Stomach smooth muscle (tissue), 2 donors: ENCODE measurements around the gene FAM193B.
"Not testable (repeated sequence)": the region's sequence is repeated elsewhere in the genome, so short reads cannot be mapped to it uniquely, and the experiment has no call there.

Experiments
- H3K27ac ChIP-seq: one replicate; pipeline ENCODE4 v1.7.0; 2013; ENCODE audit warnings: mild to moderate bottlenecking, low read length, inconsistent platforms
- H3K27me3 ChIP-seq, 2 donors: one replicate each; pipeline ENCODE4 v1.7.0; 2013; ENCODE audit warnings: low read length in 2 of 2; ENCODE audit not compliant: insufficient read depth in 2 of 2, control insufficient read depth in 1 of 2
- H3K36me3 ChIP-seq, 2 donors: one replicate each; pipeline ENCODE4 v1.7.0; 2013; ENCODE audit warnings: low read length in 2 of 2; ENCODE audit not compliant: control insufficient read depth in 2 of 2, insufficient read depth in 2 of 2
- H3K4me1 ChIP-seq: one replicate; pipeline ENCODE4 v1.7.0; 2013; ENCODE audit warnings: low read length; ENCODE audit not compliant: control insufficient read depth, insufficient read depth
- H3K4me3 ChIP-seq, 2 donors: one replicate each; pipeline ENCODE4 v1.7.0; 2013; ENCODE audit warnings: low read length in 2 of 2
- H3K9ac ChIP-seq, 2 donors: one replicate each; pipeline ENCODE4 v1.7.0; 2013; ENCODE audit warnings: low read length in 2 of 2, mild to moderate bottlenecking in 1 of 2
- H3K9me3 ChIP-seq, 2 donors: one replicate each; pipeline ENCODE4 v1.7.0; 2013; ENCODE audit warnings: low read length in 2 of 2; ENCODE audit not compliant: control insufficient read depth in 2 of 2
- donor health status: healthy.
- donor health status: Pancreatic carcinoma.

The FAM193B gene

DNA sequence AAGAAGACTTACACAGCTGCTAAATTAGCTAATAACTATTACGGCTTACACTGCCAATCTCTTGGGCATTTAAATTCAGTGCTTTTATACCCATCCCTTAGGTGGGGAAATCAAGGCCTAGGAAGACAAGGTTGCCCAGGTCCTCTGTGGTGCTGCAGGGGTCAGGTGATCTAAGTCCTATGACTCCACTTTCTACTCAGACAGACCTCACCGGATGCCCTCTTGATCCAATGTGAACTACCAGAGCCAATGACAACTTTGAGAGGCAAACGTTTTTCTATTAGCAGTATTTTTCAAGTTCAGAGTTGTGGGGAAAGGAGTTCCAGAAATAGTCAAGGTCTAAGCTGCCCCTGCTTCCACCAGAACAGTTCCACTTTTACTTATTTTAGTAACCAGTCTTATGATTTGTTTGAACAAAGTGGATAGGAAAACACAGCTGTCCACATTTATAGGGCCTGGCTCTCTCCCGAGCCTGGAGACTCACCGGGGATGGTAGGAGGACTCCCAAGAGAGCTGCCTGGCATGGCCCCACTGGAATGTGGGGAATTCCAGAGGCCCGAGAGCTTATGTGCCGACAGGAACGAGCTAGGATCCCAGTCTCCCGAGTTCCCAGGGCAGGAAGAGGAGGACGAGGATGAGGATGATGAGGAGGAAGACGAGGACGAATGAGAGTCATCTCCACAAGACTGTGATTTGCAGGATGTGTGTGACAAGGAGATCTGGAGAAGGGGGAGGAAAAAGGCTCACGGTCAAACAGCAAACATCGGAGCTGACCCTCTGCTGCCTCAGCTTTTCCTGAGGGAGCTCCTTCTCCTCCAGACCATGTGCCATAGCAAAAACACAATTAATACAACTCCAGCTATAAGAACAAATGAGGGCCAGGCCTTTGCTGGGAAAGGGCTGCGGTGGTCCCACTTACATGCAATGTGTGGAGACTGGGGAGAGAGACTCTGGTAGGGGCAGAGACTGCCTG lies 16.7 kb downstream of the FAM193B start:
- Histone ChIP-seq H3K27ac (peak overlapping the region; percentile 75), H3K9ac (peak overlapping the region; percentile 29 to 51), H3K27me3 (no peaks in the 10 kb centered on the region), H3K9me3 (no peaks in the 10 kb centered on the region), H3K4me1 (peaks cover 45% of the 10 kb centered on the region), H3K36me3 (peaks cover 12 to 26% of the 10 kb centered on the region in 2 donors), H3K4me3 (peak overlapping the region in 1 of 2 donors; percentile 35)

DNA sequence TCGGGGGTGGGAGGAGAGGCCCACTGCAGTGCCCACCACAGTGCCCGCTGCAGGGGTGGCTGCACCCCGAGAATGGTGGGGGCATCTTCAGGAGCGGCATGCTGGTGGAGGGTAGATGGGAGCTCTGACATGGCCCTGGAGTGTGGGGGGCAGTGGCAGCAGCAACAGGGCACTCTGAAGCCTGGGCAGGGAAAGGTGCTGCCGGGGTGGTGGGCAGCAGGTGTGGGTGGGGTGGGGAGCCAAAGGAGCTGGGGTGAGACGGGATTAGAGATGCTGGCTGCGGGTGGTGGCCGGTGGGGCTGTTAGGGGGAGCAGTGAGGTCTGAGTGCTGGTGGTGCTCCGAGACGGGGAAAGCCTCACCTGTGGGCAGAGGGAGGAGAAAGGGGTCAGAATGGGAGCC lies 18.0 kb downstream of the FAM193B start:
- peak overlapping the region; percentile 75 for H3K27ac ChIP-seq

DNA sequence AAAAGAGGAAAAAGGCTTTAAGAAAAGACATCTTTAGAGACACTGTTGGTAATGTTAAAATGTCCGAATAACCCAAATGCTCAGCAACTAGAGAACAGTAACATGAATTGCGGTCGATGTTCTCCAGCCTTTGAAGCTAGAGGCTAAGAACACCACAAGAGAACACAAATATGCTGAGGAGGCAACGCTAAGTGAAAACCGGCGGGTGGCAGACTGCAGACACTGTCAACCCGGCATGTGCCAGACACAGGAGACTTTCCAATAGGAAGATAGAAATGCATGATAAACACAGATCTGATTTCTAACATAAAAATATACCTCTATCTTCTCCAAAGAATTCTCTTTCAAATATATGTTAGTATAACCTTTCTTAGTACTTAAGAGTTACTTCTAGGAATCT lies 19.2 kb downstream of the FAM193B start:
- H3K36me3 ChIP-seq: peaks cover 30 to 41% of the 10 kb centered on the region in 2 donors
- H3K4me3 ChIP-seq: no peak overlapping the region
- H3K9me3 ChIP-seq: no peaks in the 10 kb centered on the region

More for the DNA sequence above, 18.0 kb downstream of the FAM193B start:
- H3K4me3 ChIP-seq: no peak overlapping the region
- H3K27me3 ChIP-seq: no peaks in the 10 kb centered on the region
- H3K36me3 ChIP-seq: peaks cover 21 to 34% of the 10 kb centered on the region in 2 donors
- no peaks in the 10 kb centered on the region for H3K9me3 ChIP-seq
- H3K9ac ChIP-seq: no peak overlapping the region
- peaks cover 45% of the 10 kb centered on the region for H3K4me1 ChIP-seq

DNA sequence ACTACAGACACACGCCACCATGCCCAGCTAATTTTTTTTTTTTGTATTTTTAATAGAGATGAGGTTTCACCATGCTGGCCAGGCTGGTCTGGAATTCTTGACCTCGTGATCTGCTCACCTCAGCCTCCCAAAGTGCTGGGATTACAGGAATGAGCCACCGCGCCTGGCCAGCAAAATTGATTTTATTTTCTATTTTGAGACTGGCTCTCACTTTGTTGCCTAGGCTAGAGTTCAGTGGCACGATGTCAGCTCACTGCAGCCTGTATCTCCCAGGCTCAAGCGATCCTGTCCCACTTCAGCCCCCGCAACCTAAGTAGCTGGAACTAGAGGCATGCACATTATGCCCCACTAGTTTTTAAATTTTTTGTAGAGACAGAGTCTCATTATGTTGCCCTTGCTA lies 19.9 kb downstream of the FAM193B start:
- H3K27ac ChIP-seq, H3K4me3 ChIP-seq, H3K27me3 ChIP-seq, H3K9ac ChIP-seq, H3K9me3 ChIP-seq: not testable (repeated sequence)
- Histone ChIP-seq H3K4me1 (peaks cover 34% of the 10 kb centered on the region), H3K36me3 (peaks cover 37 to 47% of the 10 kb centered on the region in 2 donors)

More for the DNA sequence above, 19.2 kb downstream of the FAM193B start:
- H3K27me3 ChIP-seq: no peaks in the 10 kb centered on the region
- H3K9ac ChIP-seq: no peak overlapping the region
- H3K4me1 ChIP-seq: peaks cover 40% of the 10 kb centered on the region
- H3K27ac ChIP-seq: no peak overlapping the region

DNA sequence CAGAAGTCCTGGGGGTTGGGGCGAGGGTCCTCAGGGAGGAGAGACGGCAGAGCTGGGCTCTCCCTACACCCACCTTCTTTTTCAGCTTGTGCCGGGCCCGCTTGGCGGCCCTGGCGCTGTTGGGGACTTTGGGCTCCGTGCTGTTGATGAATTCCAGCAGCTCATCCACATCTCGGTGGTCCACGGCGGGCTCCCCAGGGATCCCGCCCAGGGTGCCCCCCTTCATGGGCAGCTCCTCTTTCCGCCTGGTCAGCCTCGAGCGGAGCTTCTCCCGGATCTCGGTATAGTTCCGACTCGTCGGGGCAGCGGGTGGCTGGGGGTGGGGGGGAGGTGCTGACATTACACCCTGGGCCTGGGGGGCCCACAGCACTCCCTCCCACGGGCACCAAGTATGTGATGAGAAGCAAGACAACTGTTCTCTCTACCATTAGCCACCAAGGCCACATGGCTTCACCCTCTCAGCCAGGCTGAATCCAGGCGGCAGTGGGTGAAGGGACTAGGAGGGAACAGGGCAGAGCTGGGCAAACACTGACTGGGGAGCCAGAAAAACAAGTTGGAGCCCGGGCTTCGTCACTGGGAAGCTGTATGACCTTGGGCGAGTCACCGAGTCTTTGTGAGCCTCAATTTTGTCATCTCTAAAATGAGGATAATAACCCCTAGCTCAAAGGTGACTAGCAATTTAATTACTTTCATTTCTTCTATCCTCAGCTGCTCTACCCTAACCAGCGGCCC lies 23.0 kb downstream of the FAM193B start:
- H3K4me3 ChIP-seq: no peak overlapping the region
- H3K27me3 ChIP-seq: no peaks in the 10 kb centered on the region
- H3K27ac ChIP-seq: no peak overlapping the region
- H3K4me1 ChIP-seq: peaks cover 3% of the 10 kb centered on the region
- H3K9me3 ChIP-seq: no peaks in the 10 kb centered on the region
- peaks cover 55 to 59% of the 10 kb centered on the region in 2 donors for H3K36me3 ChIP-seq
- H3K9ac ChIP-seq: no peak overlapping the region

DNA sequence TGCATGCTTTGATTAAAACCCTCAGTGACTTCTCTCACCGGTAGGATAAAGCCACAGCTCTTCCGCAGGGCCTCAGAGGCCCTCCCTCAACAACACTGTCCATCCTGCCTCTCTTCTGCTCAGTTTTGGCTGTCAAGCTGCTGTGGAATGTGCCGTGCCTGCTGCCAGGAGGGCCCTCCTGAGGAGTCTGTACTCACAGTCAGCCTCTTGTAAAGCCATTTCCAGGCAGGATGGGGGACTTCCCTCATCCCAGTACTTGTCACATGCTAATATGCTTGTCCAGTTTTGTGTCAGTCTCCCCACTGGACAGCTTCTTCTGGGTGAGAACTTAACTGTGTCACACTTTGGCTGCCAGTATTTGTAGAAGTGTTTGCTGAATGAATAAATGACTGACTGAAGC lies 23.7 kb downstream of the FAM193B start:
- no peaks in the 10 kb centered on the region for H3K9me3 ChIP-seq
- no peak overlapping the region for H3K4me3 ChIP-seq
- peaks cover 1% of the 10 kb centered on the region for H3K4me1 ChIP-seq
- peak overlapping the region in 1 of 2 donors; percentile 42 for H3K9ac ChIP-seq
- H3K27me3 ChIP-seq: no peaks in the 10 kb centered on the region
- H3K27ac ChIP-seq: no peak overlapping the region
- H3K36me3 ChIP-seq: peaks cover 58 to 67% of the 10 kb centered on the region in 2 donors

DNA sequence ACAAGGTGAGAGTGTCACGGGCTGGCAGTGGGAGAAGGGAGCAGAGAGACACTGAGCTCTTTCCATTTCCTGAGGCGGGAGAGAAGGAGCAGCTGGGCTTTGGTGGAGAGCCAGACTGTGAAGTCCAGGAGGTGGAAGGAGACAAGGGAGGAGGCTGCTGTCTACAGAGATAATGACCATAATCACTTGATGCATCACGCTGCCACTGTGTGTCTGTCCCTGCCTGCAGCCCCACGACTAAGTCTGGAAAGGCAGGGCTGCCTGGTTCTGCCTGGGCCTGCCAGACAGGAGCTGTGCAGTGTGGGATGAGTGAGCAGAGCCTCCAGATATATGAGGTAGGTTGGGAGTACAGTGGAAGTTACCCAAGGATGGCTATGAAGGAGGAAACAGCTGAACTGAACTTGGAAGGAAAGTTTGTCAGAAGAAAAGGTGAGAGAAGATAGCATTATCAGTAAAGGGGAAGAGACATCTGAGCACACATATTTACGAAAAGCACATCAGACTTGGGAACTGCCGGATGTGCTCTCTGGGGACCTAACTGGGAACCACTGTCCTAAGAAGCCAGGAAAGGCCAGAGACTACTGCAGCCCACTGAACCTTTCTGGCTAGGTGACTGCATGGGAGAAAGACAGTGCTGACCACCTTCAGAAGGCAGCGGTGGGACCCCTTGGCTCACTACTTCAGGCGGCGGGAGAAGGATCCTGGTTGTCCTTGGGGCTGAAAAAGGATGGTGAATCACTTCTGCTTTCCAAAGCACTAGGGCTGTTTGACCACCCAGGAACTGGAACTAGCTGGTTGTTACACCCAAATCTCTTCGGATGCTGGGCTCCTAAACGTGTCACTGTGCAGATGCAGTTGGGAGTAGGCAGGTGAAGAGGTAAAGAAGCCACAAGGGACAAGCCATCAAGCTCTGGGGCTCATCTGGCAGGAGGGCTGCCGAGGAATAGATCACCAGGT lies 24.8 kb downstream of the FAM193B start:
- Histone ChIP-seq H3K4me3 (no peak overlapping the region), H3K9ac (no peak overlapping the region), H3K9me3 (no peaks in the 10 kb centered on the region), H3K36me3 (peaks cover 64 to 75% of the 10 kb centered on the region in 2 donors), H3K27ac (no peak overlapping the region), H3K27me3 (no peaks in the 10 kb centered on the region), H3K4me1 (peaks cover 11% of the 10 kb centered on the region)

DNA sequence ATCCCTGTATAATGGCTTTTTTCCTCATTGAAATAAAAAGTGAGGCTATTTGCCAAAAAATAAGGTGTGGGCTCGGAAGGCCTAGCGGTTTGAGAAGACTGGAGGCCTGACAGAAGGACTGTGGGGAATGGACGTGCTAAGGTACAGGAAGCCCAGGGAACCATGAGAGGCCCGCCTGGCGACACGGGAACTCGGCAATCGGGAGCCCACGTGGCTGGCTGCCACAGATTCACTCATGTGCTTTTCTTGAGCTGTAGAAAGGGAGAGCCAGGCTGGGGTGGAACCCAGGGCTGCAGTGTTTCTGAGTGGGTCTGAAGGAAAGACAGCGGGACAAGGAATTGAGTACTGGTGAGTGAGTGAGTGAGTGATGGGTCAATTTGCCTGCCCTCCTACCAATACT lies 25.7 kb downstream of the FAM193B start:
- Histone ChIP-seq H3K27me3 (no peaks in the 10 kb centered on the region), H3K27ac (no peak overlapping the region), H3K9ac (no peak overlapping the region), H3K4me3 (no peak overlapping the region), H3K9me3 (no peaks in the 10 kb centered on the region), H3K4me1 (peaks cover 14% of the 10 kb centered on the region), H3K36me3 (peaks cover 70 to 79% of the 10 kb centered on the region in 2 donors)

DNA sequence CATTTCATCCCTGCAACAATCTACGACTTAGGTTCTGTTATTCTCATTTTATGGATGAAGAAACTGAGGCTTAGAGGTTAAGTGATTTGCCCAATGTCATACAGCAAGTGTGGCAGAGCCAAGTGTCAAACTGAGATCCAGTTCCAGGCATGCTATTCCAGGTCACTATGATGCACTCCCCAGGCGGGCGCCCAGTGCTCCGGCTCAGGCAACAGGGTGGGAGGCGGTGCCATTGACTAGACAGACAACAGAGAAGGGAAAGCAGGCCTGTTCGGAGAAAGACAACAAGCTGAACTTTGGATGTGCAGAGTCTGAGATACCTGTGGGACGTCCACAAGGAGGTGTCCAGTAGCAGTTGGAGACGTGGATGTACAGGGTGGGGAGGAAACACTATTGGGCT lies 26.8 kb downstream of the FAM193B start:
- H3K4me3 ChIP-seq: no peak overlapping the region
- no peak overlapping the region for H3K27ac ChIP-seq
- H3K36me3 ChIP-seq: peaks cover 72 to 76% of the 10 kb centered on the region in 2 donors
- H3K9me3 ChIP-seq: no peaks in the 10 kb centered on the region
- H3K9ac ChIP-seq: no peak overlapping the region
- no peaks in the 10 kb centered on the region for H3K27me3 ChIP-seq
- H3K4me1 ChIP-seq: peaks cover 14% of the 10 kb centered on the region

DNA sequence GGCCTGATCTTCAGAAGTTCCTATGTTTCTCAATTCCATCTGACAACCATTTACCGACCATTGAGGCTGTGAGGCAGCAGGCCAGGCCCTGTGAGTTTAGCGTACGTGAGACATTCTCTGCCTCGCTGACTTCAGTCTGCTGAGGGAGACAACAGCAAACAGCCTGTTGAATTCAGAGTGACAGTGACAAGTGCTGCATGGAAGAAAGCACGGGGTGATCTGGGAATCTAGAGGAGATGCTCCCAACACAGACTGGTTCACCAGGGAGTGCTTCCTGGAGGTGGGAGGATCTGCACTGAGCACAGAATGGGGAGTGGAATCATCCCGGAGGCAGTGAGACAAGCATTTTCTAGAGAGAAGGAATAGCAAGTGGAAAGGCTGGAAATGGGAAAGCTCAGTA lies 27.6 kb downstream of the FAM193B start:
- Histone ChIP-seq H3K4me1 (peaks cover 14% of the 10 kb centered on the region), H3K27ac (no peak overlapping the region), H3K4me3 (no peak overlapping the region), H3K9ac (no peak overlapping the region), H3K27me3 (no peaks in the 10 kb centered on the region), H3K9me3 (no peaks in the 10 kb centered on the region), H3K36me3 (peaks cover 64 to 73% of the 10 kb centered on the region in 2 donors)
